IPS-15b (cell line): Measurements from ENCODE around the gene SOX12.

Experiments used
- H3K27me3 ChIP-seq: one replicate; pipeline ENCODE4 v1.6.1; 2013; ENCODE audit warnings: low read length; ENCODE audit not compliant: control insufficient read depth, insufficient read depth
- H3K36me3 ChIP-seq: one replicate; pipeline ENCODE4 v1.6.1; 2013; ENCODE audit warnings: low read length; ENCODE audit not compliant: control insufficient read depth, insufficient read depth
- H3K4me1 ChIP-seq: one replicate; pipeline ENCODE4 v1.6.1; 2013; ENCODE audit warnings: mild to moderate bottlenecking, low read length; ENCODE audit not compliant: control insufficient read depth, insufficient read depth
- H3K4me3 ChIP-seq: one replicate; pipeline ENCODE4 v1.5.1; 2013; ENCODE audit warnings: low read depth, low read length
- H3K9ac ChIP-seq: one replicate; pipeline ENCODE4 v1.6.1; 2013; ENCODE audit warnings: low read depth, mild to moderate bottlenecking, low read length
- H3K9me3 ChIP-seq: one replicate; pipeline ENCODE4 v1.6.1; 2013; ENCODE audit warnings: mild to moderate bottlenecking, low read length; ENCODE audit not compliant: control insufficient read depth, insufficient read depth

SOX12 gene

DNA sequence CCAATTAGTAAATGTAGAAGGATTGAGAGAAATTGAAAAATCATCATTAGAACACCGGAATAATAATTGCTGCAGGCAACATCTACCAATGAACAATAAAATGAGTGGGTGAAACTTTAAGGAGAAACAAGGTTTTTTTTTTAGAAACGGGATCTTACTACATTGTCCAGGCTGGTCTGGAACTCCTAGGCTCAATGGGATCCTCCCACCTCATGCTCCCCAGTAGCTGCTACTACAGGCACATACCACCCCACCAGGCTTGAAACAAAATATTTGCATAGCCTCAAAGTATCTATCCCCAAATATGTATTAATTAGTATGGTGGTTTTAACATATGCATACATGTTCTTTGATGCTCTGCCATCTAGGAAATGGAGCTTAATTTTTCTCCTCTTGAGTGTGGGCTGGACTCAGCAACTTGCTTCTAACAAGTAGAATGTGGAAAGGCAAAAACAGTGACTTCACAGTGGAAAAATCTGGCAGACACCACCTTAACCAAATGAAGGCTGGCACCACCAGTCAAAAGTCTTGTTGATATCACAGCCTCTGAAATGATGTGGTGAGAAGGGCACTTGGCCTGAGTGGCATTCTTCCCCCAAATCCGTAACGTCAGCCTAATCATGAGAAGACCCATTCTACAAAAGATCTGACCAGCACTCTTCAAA lies 33.7 kb downstream of the SOX12 start:
- Histone ChIP-seq H3K36me3 (no peaks in the 10 kb centered on the region), H3K4me3 (no peak overlapping the region), H3K4me1 (peaks cover 8% of the 10 kb centered on the region), H3K27me3 (peaks cover 9% of the 10 kb centered on the region), H3K9me3 (no peaks in the 10 kb centered on the region), H3K9ac (no peak overlapping the region)

DNA sequence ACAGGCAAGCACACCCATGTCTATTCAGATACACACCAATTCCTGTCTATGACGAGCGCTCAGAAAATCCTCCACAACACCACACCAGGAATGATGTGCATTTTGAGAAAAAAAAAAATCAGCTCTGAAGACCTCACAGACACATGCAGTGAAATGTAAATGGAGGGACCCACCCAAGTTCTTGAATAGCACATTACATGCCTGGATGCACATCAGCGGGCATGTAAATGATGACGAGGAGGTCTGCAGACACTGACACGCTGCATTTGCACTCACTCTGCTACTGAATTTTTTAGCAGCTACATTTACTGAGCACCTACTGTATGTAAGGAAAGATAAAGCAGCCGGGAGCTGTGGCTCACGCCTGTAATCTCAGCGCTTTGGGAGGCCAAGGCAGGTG lies 36.2 kb downstream of the SOX12 start:
- Histone ChIP-seq H3K9ac (no peak overlapping the region), H3K27me3 (peaks cover 9% of the 10 kb centered on the region), H3K4me1 (peaks cover 8% of the 10 kb centered on the region), H3K9me3 (no peaks in the 10 kb centered on the region), H3K36me3 (no peaks in the 10 kb centered on the region), H3K4me3 (no peak overlapping the region)

DNA sequence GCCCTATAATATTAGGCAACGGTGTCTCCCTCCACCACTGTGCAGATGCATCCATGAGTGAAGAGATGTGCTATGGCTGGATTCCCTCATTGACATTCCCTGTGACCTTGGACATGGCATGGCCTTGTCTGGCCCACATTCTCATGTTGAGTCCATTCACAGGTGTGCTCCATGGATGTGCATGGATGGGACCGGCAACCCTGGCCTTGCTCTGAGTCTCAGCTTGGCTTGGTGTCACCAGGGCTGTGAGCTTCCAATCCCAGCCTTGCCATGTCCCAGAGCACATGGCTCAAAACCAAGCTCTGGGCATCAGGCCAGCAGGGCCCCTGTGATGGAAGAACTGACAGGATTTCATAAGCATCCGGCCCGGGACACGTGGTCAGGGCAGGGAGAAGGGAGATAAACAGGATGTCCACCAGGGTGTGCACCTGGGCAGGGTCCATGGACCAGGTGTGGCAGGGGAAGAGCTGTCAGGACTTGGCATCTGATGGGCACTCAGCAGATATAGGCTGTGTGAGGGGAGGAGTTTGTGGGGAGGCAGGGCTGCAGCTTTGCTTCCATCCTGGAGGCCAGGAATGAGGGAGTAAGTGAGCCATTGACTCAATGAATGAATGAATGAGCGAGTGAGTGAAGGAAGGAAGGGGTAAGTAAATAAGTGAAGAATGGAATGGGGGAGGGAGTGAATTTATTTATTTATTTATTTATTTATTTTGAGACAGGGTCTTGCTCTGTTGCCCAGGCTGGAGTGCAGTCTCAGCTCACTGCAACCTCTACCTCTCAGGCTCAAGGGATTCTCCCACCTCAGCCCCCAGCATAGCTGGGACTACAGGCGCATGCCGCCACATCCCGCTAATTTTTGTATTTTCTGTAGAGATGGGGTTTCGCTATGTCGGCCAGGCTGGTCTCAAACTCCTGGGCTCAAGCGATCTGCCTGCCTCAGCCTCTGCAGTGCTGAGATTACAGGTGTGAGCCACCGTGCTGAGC lies 37.2 kb downstream of the SOX12 start:
- no peaks in the 10 kb centered on the region for H3K9me3 ChIP-seq
- no peaks in the 10 kb centered on the region for H3K36me3 ChIP-seq
- no peak overlapping the region for H3K4me3 ChIP-seq
- peaks cover 6% of the 10 kb centered on the region for H3K27me3 ChIP-seq
- no peak overlapping the region for H3K9ac ChIP-seq
- peaks cover 8% of the 10 kb centered on the region for H3K4me1 ChIP-seq

DNA sequence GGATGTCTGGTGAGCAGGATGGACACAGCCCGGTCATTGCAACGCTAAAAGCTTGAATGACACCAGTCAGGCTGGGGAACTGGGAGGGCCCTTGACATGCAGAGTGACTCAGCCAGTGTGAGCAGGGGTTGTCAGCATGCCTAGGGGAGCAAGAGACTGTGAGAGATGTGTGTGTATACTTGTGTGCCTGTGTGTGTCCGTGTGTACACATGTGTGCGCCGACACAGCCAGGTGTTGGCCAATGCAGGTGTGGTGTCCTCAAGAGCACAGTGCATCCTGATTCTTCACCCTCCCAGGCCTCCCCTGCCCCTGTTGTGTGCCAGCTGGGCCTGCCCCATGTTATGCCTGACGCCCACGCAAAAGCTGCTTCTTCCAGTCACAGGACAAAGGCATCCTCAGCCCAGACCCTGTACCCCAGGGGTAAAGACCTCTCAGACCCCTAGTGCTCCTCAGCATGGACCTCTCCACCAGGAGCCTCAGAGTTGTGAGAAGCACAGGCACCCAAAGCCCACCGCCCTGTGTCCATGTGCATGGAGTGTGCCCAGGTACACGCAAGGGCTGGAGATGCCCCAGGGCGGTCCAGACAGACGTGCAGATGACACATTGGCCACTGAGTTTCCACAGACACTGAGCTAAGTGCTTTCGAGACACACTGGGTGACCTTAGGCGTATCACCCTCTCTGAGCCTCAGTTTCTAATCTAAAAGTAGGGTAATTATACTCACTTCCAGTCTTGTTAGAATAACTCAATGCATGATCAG lies 38.1 kb downstream of the SOX12 start:
- H3K4me3 ChIP-seq = no peak overlapping the region
- H3K9ac ChIP-seq = no peak overlapping the region
- H3K9me3 ChIP-seq = no peaks in the 10 kb centered on the region
- peaks cover 8% of the 10 kb centered on the region for H3K4me1 ChIP-seq
- H3K36me3 ChIP-seq = no peaks in the 10 kb centered on the region
- peaks cover 6% of the 10 kb centered on the region for H3K27me3 ChIP-seq

DNA sequence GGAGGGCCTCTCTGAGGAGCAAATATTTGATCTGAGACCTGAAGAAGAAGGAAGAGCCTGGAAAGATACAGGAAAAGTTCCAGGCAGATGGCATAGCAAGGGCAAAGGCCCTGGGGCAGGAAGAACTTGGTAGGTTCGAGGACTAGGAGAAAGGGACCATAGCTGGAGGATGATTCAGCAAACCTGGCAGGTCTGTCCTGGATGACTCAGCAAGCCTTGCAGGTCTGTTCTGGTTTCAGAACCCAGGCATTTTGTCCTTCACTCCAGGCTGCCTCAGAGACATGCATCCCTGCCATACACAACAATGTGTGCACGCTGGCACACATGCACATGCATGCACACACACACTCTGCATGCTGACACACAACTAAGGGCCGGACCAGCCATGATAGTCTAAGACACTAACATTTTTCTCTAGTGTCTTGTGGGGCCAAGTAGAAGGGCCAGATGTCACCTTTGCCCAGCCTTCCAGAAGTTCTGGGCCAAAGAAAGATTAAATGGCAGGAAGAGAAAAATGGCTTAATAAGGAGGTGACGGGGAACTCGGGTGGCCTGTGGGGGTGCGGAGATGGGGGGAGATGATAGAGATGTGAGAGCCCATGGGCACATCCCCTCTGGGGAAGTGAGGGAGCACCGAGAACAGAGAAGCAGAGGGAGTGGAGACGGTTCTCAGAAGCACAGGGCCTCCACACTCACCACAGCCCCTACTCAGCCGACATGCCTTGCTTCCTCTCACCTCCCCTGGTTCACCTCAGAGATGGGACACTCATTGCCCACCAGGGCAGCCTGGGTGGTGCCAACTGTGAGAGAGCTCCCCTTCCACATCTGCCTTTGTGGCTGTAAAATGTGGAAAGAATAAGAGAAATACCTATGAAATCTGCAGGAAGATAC lies 39.8 kb downstream of the SOX12 start:
- Histone ChIP-seq H3K36me3 (no peaks in the 10 kb centered on the region), H3K4me3 (no peak overlapping the region), H3K9me3 (no peaks in the 10 kb centered on the region), H3K27me3 (no peaks in the 10 kb centered on the region), H3K4me1 (peaks cover 6% of the 10 kb centered on the region), H3K9ac (no peak overlapping the region)

DNA sequence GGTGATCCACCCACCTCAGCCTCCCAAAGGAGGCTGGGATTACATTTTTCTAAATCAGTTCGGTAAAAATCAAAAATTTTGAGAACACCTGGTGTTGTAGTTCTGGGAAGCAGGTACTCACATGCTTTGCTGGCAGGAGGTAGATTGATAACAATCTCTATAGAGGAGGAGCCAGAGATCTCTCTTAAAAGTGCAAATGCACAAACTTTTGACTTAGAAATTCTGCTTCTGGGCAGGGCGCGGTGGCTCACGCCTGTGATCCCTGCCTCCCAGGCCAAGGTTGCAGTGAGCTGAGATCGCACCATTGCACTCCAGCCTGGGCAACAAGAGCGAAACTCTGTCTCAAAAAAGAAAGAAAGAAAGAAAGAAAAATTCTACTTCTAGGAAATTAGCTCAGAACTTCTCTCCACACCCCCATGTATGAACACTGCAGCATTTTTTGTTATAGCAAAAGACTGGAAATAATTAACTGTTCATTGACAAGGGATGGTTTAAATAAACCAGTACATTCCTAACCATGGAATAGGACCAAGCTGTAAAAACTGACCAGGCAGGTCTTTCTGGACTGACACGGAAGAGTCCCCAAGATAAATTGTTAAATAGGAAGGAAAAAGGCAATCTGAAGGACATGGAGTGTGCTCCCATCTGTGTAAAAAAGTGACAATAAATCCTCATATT lies 40.8 kb downstream of the SOX12 start:
- H3K9ac ChIP-seq = no peak overlapping the region

DNA sequence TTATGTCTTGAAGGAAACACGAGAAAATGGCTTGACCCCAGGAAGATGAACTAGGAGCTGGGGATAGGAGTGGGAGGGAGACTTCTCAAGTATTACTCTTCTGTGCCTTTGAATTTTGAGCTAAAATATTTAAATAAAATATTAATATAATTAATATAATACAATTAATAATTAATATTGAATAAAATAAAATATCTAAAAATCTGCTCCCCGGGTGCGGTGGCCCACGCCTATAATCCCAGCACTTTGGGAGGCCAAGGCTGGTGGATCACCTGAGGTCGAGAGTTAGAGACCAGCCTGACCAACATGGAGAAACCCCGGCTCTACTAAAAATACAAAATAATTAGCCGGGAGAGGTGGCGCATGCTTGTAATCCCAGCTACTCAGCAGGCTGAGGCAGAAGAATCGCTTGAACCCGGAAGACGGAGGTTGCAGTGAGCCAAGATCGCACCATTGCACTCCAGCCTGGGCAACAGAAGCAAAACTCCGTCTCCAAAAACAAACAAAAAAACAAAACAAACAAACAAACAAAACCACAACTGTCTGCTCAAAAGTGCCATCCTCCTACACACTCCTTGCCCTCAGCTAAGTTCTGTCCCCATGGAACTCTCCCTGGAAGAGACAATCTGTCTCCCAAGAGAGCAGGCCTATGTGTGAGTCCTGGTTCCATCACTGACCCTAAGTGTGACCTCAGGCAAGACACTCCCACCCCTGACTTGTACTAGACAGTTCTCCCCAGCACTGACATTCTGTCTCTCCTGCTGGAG lies 41.5 kb downstream of the SOX12 start:
- Histone ChIP-seq H3K9ac (no peak overlapping the region), H3K4me1 (no peaks in the 10 kb centered on the region), H3K4me3 (no peak overlapping the region), H3K9me3 (no peaks in the 10 kb centered on the region), H3K27me3 (no peaks in the 10 kb centered on the region), H3K36me3 (no peaks in the 10 kb centered on the region)

More for the DNA sequence above, 40.8 kb downstream of the SOX12 start:
- H3K36me3 ChIP-seq = no peaks in the 10 kb centered on the region
- H3K4me3 ChIP-seq = no peak overlapping the region
- no peaks in the 10 kb centered on the region for H3K27me3 ChIP-seq
- H3K9me3 ChIP-seq = no peaks in the 10 kb centered on the region
- H3K4me1 ChIP-seq = no peaks in the 10 kb centered on the region

DNA sequence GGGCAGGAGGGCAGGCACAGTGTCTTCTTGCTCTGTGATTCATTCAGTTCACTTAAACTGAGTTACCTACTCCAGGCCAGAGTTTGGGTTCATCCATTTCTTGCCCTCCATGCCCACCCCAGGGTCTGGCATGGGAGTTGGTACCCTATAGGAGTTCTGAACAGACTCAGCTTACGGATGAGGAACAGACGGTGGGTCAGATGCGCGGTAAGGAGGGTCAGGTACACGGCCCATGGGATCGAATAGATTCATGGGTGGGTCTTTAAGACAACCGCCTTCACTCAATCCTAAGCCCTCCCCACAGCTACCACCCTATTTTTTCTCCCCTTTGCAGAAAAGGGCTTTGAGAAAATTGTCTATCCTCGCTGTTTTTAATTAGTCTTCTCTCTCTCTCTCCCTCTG lies 42.1 kb downstream of the SOX12 start:
- no peaks in the 10 kb centered on the region for H3K4me1 ChIP-seq
- no peaks in the 10 kb centered on the region for H3K36me3 ChIP-seq
- no peak overlapping the region for H3K9ac ChIP-seq
- H3K27me3 ChIP-seq = no peaks in the 10 kb centered on the region
- no peaks in the 10 kb centered on the region for H3K9me3 ChIP-seq
- no peak overlapping the region for H3K4me3 ChIP-seq

DNA sequence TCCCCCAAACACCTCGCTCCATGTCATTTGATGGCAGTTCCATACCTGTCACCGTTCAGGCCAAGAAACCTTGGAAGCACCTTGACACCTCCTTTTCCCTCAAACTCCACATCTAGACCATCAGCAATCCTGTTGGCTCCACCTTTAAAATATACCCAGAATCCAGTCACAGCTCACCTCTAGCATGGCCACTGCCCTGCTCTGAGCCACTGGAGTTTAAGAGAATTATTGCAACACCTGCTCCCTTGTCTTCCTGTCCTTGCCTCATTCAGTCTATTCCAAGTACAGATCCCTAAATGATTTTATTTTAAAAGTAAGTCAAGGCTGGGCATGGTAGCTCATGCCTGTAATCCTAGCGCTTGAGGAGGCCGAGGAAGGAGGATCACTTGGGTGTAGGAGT lies 43.6 kb downstream of the SOX12 start:
- Histone ChIP-seq H3K27me3 (no peaks in the 10 kb centered on the region), H3K4me1 (peaks cover 2% of the 10 kb centered on the region), H3K9ac (no peak overlapping the region), H3K4me3 (no peak overlapping the region), H3K9me3 (no peaks in the 10 kb centered on the region), H3K36me3 (no peaks in the 10 kb centered on the region)

DNA sequence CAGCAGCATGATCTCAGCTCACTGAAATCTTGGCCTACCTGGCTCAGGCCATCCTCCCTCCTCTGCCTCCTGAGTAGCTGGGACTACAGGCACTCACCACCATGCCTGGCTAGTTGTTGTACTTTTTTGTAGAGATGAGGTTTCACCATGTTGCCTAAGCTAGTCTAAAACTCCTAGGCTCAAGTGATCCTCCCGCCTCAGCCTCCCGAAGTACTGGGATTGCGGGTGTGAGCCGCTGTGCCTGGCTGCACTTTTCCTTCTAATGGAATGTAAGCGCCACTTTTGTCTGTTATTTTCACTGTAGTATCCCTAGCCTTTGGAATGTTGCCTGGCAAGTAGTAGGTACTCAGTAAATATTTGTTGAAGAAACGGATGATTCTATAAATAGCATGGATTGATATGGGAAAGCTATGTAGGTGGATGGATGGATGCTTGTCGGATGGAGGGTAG lies 44.8 kb downstream of the SOX12 start:
- H3K36me3 ChIP-seq = no peaks in the 10 kb centered on the region
- H3K9me3 ChIP-seq = no peaks in the 10 kb centered on the region
- no peaks in the 10 kb centered on the region for H3K27me3 ChIP-seq
- H3K4me1 ChIP-seq = peaks cover 2% of the 10 kb centered on the region
- no peak overlapping the region for H3K4me3 ChIP-seq
- no peak overlapping the region for H3K9ac ChIP-seq
